ENCODE measurements around the gene DLG3.

The DLG3 gene

DNA sequence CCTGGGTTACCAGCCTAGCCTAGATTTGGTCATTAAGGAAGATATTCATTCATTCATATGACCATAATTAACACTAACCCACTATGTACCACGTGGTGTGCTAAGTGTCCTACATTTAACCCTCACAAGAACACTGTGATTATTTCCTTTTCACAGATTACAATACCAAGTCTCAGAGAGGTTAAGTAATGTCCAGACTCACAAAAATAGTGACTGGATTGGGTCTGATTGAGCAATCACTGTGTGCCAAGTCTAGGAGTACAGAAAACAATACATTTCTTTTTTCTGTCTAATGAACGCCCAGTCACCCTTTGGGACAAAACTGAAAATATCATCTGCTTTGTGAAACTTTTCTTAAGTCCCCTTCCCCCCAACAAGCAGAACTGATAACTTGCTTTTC lies 7.6 kb upstream of the DLG3 start:
- in situ Hi-C loops (cut with HindIII; ENCODE audit: low sequenced_read_pairs): no loop called here

DNA sequence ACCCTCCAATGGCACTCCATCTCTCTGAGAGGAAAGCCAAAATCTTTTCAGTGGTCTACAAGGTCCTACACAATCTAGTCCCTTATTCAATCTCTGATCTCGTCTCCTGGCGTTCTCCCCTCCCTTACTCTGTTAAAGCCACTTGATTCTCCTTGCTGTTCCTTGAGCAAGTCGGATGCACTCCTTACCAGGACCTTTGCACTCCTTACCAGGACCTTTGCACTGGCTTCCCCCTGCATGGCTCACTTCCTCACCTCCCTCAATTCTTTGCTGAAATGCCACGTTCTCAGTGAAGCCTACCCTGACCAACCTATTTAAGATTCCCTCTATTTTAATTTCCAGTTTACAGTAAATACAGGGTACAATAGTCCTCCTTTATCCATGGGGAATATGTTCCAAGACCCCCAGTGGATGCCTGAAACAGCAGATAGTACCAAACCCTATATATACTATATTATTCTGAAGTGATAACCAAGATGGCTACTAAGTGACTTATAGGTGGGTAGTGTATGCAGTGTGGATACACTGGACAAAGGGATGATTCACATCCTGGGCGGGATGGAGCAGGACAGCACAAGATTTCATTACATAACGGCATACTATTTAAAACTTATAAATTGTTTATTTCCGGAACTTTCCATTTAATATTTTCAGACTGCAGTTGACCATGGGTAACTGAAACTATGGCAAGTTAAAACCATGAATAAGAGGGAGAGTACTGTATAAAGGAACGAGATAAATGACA lies 6.5 kb upstream of the DLG3 start:
- in situ Hi-C loops (cut with HindIII; ENCODE audit: low sequenced_read_pairs): no loop called here

DNA sequence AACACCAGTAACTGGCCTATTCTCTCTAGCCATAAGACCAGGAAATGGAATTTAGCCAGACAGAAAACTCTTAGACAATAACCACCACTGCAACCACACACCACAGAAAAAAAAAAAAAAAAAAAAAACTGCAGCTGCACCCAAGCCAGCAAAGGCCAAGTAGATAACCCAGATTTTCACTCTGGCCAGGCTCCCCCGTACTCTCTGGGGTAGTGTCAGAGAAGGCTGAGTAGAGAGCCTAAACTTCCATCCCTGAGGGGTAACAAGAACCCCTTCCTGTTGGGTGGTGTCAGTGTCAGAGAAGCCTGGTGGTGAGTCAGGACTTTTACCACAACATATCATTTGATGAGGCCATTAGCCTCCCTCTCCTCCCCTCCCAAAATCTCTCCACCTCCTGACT lies 5.6 kb upstream of the DLG3 start:
- in situ Hi-C loops (cut with HindIII; ENCODE audit: low sequenced_read_pairs): no loop called here

DNA sequence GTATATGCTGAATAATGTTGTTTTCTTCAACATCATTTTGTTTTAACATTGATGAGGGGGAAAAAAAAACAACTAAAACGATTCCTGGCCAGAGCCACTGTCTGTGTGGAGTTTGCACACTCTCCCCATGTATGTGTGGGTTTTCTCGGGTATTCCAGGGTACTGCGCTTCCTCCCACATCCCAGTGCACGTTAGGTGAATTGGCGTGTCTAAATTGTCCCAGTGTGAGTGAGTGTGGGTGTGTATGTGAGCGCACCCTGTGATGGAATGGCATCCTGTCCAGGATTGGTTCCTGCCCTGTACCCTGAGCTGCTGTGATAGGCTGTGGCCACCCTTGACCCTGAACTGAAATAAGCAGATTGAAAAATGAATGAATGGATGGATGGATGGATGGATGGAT lies 2.4 kb upstream of the DLG3 start:
- in situ Hi-C loops (cut with HindIII; ENCODE audit: low sequenced_read_pairs): no loop called here

DNA sequence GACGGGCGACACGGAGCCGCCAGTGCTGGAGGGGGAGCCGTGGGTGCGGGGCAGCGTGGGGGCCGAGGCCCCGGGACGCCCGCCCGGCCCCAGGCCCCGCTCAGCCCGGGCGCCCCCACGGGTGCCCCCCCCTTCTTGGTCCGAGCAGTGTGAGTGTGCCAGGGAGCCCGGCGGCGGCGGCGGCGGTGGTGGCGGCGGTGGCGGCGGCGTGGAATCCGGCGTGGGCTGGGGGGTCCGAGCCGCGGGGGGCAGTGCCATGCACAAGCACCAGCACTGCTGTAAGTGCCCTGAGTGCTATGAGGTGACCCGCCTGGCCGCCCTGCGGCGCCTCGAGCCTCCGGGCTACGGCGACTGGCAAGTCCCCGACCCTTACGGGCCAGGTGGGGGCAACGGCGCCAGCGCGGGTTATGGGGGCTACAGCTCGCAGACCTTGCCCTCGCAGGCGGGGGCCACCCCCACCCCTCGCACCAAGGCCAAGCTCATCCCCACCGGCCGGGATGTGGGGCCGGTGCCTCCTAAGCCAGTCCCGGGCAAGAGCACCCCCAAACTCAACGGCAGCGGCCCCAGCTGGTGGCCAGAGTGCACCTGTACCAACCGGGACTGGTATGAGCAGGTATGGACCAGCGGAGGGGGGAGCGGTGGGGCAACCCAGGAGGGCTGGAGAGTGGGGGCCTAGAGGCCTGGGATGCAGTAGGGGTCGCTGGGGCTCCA lies 466 bp downstream of the DLG3 start:
- in situ Hi-C loops (cut with HindIII; ENCODE audit: low sequenced_read_pairs): no loop called here

DNA sequence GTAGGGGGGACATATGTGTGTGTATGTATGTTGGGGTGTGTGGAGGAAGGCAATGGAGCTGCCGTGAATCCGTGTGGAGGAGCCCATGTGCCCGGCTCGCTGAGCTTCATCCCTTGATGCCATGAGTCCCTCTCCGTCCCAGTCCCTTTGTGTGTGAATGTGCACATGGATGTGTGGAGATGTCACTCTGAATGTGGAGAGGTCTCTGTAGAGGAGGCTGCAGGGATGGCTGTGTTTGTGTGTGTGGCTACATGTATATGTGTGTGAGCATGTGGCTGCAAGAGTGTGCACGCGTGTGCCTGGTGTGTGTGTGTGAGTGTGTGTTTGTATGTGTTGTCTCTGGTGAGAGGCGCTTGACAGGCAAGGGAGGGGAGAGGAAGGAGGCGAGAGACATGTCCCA lies 1.3 kb downstream of the DLG3 start:
- in situ Hi-C loops (cut with HindIII; ENCODE audit: low sequenced_read_pairs): no loop called here

DNA sequence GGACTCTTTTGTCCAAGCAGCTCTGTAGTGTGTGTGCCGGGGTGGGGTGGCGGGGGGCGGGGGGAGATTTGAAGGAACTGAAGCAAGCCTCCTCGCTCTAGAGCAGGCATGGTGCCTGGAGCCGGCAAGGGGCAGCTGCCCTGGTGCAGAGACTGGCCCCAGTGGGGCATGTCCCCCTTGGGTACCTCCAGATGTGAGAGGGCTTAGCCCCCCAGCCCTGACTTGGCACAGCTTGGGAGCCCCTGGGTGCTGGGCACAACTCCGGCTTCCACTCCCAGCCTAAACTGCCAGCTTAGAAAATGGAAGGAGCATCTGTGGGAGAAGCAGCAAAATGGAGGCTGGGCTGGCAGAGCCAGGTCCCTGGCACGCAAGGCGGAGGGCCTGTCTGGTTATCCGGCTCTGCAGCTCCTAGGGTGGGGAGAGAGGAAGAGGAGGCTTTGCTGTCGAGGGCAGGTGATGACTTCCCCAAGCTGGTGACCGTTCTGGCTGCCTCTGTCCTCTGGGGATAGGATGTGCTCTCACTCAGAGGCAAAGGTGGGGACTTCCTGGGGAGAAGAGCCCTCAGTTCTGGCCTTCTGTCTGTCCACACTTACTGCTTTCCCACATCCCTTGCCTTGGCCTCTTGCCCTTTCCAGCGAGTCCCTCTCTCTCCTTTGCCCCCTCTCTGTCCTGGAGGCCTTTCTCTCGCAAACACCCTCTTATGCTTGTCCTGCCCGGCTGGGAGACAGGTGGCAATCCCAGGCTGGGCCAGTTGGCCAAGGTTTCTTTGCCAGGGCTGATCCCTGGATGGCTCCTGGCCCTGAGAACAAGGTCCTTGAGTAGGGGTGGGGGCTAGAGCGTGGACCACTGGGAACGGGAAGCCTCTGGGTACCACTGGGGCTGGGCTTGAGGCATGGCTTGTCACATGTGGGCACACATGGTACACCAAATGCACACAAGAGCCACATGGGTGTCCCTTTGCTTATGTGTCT lies 2.0 kb downstream of the DLG3 start:
- in situ Hi-C loops (cut with HindIII; ENCODE audit: low sequenced_read_pairs): no loop called here

DNA sequence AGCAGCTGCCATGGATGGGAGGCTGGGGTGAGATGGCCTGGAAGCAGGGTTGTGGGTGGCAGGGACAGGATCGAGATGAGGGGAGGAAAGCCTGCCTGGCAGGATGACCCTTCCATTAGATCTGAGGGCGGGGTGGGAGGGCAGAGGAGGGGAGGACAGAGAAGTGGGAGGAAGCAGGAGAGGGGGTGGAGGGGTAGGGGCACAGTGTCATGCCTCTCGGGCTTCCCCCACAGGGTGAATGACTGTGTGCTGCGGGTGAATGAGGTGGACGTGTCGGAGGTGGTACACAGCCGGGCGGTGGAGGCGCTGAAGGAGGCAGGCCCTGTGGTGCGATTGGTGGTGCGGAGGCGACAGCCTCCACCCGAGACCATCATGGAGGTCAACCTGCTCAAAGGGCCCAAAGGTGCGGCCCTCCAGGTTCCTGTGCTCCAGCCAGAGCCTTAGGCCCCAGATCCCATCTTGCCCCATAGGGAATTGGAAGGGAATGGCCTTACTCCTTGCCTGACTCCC lies 4.9 kb downstream of the DLG3 start:
- in situ Hi-C loops (cut with HindIII; ENCODE audit: low sequenced_read_pairs): no loop called here

DNA sequence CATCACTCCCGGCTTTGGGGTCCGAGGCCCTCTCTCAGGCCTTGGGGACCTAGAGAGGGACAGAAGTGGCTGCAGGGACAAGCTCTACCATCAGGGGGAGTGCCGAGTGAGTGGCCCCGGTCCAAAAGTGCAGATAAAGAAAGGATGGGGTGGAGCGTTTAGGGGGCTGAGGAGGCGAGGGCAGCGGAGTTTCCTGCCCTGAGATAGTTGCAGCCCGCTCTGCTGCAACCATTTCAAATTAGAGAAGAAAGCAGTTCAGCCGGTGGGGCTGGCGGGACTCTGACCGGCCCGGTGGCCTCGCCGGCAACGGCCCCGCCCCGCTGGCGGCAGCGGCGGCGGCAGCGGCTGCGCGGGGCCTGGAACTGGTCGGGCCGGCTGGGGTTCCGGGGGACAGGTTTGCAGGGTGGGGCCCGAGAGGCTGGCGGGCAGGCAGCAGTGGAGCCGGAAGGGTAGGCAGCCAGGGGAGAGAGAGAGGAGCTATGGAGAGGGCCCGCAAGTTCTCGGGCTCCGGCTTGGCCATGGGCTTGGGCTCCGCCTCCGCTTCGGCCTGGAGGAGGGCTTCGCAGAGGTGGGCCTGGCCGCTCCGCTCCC lies 7.6 kb downstream of the DLG3 start:
- in situ Hi-C loops (cut with HindIII; ENCODE audit: low sequenced_read_pairs): no loop called here

DNA sequence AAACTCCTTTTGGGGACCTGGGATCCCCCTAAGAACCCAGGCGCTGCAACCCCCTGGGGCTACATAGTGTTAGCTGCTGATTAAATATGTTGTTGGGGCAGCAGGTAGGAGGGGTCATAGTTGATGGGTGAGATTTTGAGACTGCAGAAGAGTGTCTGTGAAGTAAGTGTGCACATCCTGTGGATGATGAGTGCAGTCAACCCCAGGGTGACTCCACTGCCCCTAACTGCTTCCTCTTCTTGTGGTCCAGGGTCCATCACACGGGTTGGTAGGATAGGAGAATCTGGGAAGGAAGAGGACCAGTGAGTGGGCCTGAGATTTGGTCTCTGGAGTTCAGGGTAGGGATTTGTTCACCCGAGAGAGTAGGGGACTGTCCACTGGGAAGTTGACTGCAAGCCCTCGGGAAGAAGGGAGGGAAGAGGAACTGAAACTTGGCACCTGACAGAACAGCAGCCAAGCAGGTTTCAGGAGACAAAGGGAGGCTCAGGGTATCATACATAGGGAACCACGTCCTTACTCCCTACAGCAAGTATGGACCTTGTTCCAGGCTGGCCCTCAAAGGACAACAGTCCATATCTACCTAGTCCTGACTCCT lies 8.5 kb downstream of the DLG3 start:
- in situ Hi-C loops (cut with HindIII; ENCODE audit: low sequenced_read_pairs): no loop called here

DNA sequence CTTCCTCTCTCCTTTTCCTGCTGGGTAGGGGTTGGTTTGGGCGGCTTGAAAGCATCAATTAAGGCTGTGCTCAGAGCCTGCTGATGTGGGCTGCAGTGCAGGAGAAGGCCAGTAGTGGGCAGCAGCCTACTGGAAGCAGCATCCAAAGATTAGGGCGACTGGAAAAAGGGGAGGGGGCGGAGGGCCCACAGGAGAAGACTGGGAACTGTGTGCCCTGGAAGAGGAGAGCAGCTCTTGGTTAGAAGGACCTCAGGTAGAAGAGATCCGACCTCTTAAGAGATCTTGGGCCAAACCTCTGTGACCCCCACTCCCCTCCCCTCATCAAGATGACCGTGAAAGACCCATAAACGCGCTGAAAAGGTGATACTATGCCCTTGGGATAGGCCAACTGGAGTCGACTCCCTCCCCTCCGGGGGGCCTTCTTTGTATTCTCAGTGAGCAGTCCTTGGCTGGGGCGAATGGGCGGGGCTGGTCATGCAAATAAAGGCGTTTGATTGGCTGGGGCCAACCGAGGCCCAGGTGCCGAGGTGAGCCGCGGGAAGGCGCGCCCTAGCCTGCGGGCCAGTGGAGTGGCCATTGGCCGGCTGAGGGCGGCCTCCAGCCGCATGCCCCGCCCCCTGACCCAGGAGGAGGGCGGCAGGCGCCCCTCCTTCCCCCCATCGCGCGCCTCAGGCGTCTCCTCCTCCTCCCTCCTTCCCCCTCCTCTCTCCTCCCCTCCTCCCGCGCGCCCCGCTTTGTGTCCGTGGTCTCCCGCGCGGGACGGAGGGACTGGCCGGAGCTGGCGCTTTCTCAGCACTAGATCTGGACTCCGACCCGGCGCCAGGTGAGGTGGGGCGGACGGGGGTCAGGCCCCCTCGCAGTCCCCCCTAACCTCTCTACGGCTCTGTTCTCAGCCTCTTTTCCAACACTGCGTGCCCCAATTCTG lies 10.1 kb downstream of the DLG3 start:
- in situ Hi-C loops (cut with HindIII; ENCODE audit: low sequenced_read_pairs): no loop called here

DNA sequence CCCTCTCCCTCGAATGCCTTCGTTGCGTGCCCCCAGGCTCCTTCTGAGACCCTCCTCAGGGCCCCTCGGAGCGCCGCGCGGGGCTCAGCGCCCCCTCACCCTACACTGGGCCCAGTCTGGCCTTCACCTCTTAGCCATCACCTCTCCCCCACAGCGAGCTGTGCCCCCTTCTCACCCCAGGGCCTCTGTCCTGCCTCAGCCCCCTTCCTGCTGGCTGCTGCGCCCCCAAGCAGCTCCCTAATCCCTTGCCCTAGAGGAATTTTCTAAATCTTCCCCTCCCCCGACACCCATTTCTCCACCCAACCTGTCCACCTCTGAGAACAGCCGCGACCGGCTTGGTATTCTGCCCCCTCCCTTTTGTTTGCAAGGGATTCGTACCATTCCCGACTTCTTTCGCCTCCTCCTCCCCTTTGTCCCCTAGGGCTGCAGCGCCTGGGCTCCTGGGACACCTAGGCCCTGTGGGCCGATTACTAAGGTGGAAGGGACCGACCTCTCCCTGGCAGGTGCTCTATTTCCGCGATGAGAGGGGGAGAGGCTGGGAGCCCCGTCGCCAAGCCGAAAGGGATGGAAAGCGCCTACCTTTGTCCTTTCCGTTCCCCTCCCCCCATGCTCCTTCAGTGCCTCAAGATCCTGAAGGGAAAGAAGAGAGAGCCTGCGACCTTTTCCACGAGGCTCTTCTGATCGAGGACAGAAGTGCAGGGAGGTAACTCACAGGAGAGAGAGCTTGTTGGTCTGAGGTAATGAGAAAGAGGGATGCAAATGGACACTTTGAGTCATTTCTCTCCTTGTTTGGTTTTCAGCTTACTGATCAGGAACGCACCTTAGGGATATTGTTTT lies 10.9 kb downstream of the DLG3 start:
- in situ Hi-C loops (cut with HindIII; ENCODE audit: low sequenced_read_pairs): no loop called here

DNA sequence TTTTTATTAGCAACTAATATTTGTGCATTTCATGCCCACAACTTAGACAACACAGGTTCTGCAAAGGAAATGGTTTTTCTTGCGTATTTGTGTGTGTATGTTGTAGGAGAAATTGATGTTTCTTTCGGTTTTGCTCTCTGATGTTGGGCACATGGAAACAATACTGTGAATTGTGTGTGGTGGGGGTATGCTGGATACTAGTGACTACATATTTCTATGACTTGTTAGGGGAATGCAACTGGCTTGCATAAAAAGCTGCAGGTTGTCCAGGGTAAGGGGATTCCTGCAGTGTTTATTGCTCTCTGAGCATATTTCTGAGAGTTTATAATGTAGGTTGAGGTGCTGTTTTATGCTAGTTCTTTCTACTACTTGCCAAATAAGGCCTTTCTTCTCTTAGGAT lies 11.6 kb downstream of the DLG3 start:
- in situ Hi-C loops (cut with HindIII; ENCODE audit: low sequenced_read_pairs): no loop called here

DNA sequence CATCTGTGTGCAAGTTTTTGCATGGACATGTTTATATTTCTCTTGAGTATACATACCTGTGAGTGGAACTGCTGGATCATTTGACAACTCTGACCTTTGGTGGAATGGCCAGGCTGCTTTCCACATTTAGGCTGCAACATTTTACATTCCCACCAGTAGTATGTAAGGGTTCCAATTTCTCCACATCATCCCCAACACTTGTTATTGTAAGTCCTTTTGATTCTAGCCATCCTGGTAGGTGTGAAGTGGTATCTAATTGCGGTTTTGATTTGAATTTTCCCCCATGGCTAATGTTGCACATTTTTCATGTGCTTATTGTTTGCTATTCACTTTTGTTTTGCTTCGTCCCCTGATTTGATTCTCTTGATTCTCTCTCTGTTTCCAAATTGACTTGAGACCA lies 16.4 kb downstream of the DLG3 start:
- in situ Hi-C loops (cut with HindIII; ENCODE audit: low sequenced_read_pairs): no loop called here

DNA sequence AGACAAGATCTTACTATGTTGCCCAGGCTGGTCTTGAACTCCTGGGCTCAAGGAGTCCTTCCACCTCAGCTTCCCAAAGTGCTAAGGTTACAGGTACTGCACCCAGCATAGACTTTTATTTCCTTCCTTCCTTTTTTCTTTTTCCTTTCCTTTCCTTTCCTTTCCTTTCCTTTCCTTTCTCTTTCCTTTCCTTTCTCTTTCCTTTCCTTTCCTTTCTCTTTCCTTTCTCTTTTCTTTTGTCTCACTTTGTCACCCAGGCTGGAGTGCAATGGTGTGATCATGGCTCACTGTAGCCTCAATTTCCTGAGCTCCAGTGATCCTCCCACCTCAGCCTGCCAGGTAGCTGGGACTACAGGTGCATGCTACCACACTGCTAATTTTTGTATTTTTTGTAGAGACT lies 19.4 kb downstream of the DLG3 start:
- in situ Hi-C loops (cut with HindIII; ENCODE audit: low sequenced_read_pairs): no loop called here

DNA sequence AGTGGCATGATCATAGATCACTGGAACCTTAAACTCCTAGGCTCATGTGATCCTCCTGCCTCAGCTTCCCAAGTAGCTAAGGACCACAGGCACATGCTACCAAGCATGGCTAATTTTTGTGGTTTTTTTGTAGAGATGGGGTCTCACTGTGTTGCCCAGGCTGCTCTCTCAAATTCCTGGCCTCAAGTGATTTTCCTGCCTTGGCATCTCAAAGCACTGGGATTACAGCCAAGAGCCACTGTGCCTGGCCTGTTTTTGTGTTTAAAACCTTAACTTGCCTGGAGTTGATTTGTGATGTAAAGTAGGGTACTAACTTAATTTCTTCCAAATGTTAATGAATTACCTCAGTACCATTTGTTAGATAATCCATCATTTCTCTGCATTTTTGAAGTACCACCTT lies 22.3 kb downstream of the DLG3 start:
- in situ Hi-C loops (cut with HindIII; ENCODE audit: low sequenced_read_pairs): no loop called here

DNA sequence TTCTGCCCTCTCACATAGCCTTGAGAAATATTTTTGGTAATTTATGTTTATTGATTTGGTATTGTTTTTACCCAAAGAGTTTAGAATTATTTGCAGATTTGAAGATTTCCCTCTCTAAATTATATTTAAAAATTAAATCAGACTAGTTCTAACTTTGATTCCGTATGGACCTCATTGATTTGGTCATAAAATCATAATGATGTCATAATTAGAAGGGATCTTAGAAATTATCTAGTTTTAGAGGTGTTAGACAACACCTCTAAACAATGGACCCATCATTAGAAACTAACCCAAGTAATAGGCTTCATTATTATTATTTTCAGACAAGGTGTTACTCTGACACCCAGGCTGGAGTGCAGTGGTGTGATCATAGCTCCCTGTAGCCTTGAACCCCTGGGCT lies 24.1 kb downstream of the DLG3 start:
- in situ Hi-C loops (cut with HindIII; ENCODE audit: low sequenced_read_pairs): no loop called here

DNA sequence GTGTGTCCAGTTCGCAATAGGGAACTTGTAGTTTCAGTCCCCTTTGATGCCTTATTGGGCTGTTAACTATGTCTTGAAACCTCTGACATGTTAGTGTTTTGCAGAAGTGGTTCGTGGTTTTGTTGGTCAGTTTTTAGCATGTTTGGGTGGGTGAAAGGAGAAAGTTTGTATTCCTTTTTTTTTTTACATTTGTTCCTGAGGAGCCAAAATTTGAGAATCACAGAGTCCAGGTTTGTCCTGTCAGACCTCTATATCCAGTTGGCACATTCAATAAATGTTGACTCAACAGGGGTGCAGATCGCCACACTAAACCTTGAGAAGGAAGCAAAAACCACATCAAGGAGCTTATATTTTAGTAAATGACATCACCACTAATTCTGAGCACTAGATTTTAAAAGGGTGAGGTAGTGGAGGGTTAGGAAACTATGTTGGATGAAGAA lies 26.2 kb downstream of the DLG3 start:
- in situ Hi-C loops (cut with HindIII; ENCODE audit: low sequenced_read_pairs): no loop called here
